GM21447 (cell line): ENCODE results near the gene CRYBG1.

Source experiments
- ATAC-seq: cut with Tn5 transposase; IDR thresholded peaks from one replicate; pipeline ENCODE4 v1.9.1; 2021; ENCODE audit not compliant: unreplicated experiment

Gene CRYBG1

GRCh38 chr6:106419900-106420613, 59.5 kb downstream of the CRYBG1 start:
- ATAC-seq, result no peak

GRCh38 chr6:106421496-106421895, 61.0 kb downstream of the CRYBG1 start:
- no peak for ATAC-seq

DNA sequence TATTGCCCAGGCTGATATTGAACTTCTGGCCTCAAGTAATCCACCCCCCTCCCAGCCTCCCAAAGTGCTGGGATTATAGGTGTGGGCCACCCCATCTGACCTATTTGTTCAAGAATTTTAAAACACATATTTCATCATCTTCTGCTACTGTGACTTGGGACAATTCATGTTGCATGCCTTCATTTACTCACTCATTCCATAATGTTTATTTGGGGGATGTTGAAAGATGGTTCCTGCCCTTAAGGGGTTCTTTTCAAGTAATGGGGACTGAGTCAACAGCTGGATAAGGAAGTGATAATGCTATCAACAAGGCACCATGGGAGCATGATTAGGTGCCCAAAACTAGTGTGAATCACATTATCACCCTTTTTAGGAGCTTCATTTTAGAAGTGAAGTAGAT, 62.0 kb downstream of the CRYBG1 start:
- ATAC-seq, result no peak

GRCh38 chr6:106425382-106425781, 64.9 kb downstream of the CRYBG1 start:
- ATAC-seq, result no peak

- no peak for ATAC-seq
These were observed 65.9 kb downstream of the CRYBG1 start for GRCh38 chr6:106426250-106426970.

DNA sequence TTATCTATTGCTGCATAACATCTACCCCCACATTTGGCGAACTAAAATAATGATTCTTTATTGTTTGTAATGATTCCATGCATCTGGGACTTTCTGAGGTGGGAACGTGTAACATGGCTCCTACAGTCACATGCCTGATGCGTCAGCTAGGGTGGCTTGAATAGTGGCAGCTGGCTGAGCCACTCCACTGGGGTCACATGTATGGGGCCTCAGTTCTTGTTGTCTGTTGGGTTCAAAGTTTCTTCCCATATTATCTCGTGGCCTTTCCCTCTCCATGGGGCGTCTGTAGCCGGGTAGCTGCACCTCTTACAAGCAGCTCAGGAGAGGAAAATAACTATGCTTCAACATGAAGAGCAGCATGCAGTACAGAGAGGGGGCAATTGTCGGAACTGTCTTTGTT, 69.9 kb downstream of the CRYBG1 start:
- no peak for ATAC-seq

DNA sequence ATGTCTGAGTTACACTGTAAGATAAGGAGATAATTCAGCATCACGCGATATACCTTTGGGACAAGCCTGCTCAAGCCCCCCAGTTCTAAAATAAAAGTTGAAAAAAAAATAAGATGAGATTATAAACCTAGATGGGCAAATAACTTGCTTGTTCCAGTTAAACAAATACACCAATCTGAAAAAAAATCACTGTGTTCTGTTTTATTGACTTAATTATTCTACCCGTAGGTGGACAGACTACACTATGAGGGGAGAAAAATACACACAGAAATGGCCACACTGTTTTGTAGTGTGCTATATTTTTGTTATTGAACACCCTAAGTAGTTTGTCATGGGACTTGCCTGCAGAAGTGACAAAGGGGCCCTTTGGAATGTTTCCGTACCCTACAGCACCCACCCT, 70.9 kb downstream of the CRYBG1 start:
- no peak for ATAC-seq

- ATAC-seq, result no peak
These were observed 71.5 kb downstream of the CRYBG1 start for GRCh38 chr6:106431972-106432371.

- ATAC-seq, result no peak
These were observed 74.0 kb downstream of the CRYBG1 start for GRCh38 chr6:106434530-106434929.

GRCh38 chr6:106439459-106439858, 78.9 kb downstream of the CRYBG1 start:
- ATAC-seq, result no peak

DNA sequence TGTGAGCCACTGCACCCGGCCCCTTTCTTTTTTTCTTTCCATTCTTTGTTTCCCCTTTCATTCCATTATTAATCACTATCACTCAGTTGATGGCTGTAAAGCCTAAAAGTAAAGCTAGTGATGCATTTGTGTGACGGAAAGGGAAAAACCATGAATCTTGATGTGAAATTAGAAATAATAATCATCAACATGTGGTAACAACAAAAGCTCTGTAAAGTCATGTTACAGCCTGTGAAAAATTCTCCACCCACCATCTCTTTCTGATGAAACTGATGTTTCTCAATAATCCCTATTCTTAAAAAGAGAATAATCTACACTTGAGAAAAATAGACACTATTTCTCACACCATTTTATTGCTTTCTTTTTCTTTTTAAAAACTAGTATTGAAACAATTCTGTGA, 80.0 kb downstream of the CRYBG1 start:
- ATAC-seq, result no peak

DNA sequence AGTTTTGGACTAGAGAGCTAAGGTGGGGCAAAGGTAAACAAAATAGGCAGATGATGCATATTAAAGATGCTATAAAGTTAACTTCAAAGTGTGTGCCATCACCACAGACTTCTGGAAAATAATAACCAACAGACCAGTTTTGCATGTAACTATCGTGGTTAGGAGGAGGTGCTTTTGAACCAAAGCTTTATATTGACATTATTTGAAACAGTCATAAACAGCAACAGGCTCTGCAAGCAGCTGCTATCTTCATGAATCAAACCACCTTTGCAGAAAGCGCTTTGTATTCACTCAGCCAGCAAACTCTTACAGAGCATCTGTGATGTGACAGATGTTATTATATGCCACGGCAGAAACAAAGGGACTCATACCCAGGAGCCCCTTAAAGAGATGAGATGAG, 81.9 kb downstream of the CRYBG1 start:
- no peak for ATAC-seq

DNA sequence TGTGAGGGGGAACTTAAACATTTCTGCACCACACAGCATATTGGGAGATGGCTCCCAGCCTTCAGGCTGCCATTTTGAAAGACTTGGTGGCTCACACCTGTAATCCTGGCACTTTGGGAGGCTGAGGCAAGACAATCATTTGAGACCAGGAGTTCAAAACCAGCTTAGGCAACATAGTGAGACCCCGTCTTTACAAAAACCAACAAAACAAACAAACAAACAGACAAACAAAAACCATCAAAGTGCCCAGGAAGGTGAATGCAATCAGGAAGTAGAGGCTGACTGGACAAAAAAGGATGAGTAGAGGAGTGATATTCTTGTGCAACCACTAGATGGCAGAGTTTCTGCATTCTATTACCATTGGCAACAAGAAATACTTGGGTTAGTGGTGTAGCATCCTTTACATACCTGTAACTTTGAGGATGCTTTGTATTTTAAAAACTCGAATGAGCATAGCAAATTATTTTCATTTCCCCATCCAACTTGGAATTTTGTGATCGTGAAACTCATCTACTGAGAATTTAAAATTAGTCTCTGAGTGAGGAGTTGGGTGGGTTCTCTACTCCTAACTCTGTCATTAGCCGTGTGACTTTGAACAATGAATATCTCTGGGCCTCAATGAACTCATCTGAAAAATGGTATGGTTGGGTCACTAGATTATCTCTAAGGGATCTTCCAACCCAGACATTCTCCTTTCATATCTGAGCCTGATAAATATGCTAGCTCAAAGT, 84.4 kb downstream of the CRYBG1 start:
- ATAC-seq, result no peak

DNA sequence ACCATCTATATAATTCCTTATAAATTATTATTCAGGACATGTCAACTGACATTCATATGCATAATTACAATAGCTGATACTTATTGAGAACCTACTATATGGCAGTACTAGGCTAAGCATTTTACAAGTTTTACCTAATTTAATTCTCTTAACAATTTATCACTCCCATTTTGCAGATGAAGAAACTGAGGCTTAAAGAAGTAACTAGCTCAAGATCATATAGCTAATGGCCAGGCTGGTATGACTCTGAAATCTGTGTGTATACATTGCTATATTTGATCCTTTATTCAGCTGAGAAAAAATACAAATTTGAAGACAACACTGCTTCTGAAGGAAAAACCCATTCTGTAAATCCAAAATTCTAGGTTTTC, 85.0 kb downstream of the CRYBG1 start:
- no peak for ATAC-seq

DNA sequence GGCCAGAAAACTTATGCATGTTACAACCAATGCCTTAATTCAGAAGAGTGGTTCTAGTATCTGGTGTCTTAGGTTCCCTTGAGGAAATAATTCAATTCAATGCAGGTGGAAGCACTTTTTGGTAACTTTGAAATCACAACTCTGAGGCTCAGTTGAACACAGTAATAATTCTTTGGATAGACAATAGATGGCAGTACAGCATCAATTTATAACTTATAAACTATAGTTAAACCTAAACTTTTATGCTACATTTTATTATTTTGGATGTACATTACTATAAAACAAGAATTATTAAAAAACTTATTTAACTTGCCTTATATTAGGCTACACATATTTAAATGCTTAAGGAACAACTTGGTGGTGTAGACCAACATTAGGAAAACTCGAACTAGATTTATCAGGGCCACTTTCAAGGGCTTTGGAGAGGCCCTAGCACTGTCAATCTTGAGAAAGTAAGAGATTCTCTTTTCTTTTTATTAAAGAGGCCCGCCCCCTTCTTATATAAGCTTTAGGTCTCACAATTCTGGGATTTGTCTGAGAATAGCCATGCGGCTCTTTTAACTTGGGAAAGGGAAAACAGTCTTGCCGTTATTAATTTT, 85.9 kb downstream of the CRYBG1 start:
- ATAC-seq, result no peak

GRCh38 chr6:106446983-106447382, 86.5 kb downstream of the CRYBG1 start:
- no peak for ATAC-seq

DNA sequence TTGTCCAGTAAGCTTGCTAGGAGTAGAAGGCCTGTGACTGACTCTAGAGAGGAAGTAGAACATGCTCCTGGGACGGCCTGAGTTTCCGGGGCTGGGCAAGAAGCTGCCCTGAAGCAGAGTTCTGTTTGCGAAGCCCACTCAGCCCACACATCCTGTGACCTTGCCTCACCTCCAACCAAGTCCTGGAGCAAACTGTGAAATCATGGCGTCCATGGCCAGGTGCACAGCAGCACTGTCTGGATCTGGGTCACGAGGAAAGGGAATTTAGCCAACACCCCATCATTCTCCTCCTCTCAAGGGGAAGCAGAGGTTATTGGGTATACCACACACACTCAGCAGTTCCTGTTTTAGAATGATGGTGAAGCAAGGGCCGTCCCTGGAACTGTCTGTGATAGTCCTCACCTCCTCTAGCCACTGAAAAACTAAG, 87.5 kb downstream of the CRYBG1 start:
- no peak for ATAC-seq

- ATAC-seq, result no peak
These were observed 90.1 kb downstream of the CRYBG1 start for GRCh38 chr6:106450653-106451052.

GRCh38 chr6:106451439-106451838, 90.9 kb downstream of the CRYBG1 start:
- ATAC-seq, result no peak

GRCh38 chr6:106452628-106453027, 92.1 kb downstream of the CRYBG1 start:
- no peak for ATAC-seq

- ATAC-seq, result no peak
These were observed 93.3 kb downstream of the CRYBG1 start for GRCh38 chr6:106453756-106454367.
